GM12873 (cell line): ENCODE results near the gene MKRN2.
A peak's percentile ranks its signal among the peaks of the same experiment; 100 is the strongest.

Experiments
- CTCF ChIP-seq: IDR thresholded peaks from 2 replicates; pipeline ENCODE4 v1.5.1; 2012; ENCODE audit warnings: low read depth, mild to moderate bottlenecking, moderate library complexity, low read length, control low read depth; ENCODE audit not compliant: insufficient read depth; ENCODE audit errors: missing control alignments

Gene MKRN2

DNA sequence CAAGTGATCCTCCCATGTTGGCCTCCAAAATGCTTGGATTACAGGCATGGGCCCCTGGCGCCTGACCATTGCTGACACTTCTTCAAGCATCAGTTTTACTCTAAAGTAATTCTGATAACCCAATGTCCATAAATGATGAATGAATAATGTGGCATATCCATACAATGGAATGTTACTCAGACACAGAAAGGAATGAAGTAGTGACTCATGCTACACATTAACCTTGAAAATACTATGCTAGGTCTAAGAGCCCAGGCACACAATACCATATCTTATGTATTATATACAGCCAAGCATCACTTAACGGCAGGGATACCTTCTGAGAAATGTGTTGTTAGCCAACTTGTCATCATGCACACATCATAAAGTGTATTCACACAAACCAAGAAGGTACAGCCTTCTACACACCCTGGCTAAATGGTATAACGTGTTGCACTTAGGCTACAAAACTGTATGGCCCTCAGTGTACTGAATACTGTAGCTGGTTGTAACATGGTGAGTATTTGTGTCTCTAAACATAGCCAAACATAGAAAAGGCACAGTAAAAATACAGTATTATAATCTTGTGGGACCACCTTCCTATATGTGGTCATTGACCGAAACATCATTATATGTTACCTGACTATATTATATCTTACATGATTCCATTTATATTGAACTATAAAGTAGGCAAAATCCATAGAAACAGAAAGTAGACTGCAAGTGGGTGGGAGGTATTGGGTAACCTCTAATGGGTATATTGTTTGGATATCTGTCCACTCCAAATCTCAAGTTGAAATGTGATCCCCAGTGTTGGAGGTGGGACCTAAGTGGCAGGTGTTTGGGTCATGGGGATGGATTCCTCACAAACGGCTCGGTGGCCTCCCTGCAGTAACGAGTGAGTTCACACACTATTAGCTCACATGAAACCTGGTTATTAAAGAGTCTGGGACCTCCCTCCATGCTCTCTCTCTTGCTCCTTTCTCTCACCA is 31.4 kb downstream of the MKRN2 start:
- TF ChIP-seq CTCF: no peak

- no peak for TF ChIP-seq CTCF
Observed at GRCh38 chr3:12590096-12590495, 33.2 kb downstream of the MKRN2 start.

- no peak for TF ChIP-seq CTCF
Observed at GRCh38 chr3:12591456-12591855, 34.6 kb downstream of the MKRN2 start.

GRCh38 chr3:12591997-12592715 is 35.3 kb downstream of the MKRN2 start:
- no peak for TF ChIP-seq CTCF

DNA sequence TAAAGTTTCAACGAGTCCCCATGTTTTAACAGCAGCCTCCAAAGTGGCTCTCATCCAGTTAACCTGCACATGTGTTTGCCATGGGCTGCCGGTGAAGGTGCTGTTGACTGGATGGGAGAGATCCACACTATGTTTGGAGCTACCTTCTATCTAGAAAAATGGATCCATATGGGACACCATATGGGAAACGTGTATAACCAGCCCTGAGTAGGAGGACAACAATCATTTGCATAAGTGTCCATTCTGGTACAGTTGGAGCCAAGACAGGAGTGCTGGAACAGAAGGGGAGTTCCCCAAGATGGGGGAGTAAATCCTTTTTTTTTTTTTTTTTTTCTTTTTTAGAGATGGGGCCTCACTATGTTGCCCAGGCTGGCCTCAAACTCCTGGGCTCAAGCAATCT is 36.6 kb downstream of the MKRN2 start:
- TF ChIP-seq CTCF: no peak

DNA sequence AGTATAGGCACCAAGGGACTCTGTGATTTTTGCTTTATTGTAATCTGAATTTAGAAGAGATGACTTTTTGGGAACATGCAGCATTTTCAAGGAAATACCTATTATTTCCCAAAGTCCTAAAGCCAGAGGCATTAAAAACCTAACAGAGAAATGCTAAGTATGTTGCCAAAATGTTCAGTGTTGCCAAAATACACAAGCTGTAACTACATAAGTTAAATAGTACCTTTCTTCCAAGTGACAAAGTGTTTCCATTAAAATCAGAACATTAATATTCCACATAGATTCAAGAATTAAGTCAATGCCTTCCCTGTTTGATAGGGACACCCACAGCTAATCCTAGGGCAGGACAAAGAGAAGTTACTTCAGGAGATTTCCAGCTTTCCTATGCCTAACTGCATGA is 42.0 kb downstream of the MKRN2 start:
- no peak for TF ChIP-seq CTCF

DNA sequence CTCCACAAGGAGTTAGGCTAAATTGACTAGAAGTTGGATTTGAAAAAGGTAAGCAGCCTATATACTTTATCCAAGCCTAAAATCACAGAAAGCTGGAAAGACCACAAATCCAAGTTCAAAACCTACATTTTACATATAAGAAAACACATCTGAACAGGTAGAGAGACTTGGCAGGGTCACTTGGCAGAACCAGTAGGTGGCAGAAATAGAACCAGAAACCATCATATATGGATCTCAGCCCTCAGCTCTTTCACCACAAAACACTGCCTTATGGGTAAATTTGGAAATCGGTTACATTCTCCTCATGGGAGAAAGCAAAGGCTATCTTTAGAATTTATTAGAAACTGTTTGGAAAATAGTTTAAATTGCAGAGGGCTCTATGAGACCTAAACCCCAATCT is 44.2 kb downstream of the MKRN2 start:
- TF ChIP-seq CTCF: peak; percentile 18
